Measurements from ENCODE around the gene CD4.

Gene CD4

GRCh38 chr12:6828781-6829535 lies 39.6 kb downstream of the CD4 start:
- DNase-seq (ENCODE audit: low spot score), result peak; percentile 79

GRCh38 chr12:6829536-6830220 lies 40.4 kb downstream of the CD4 start:
- DNase-seq (ENCODE audit: low spot score), result peak; percentile 59

GRCh38 chr12:6830286-6830890 lies 41.1 kb downstream of the CD4 start:
- DNase-seq (ENCODE audit: low spot score), result no peak

GRCh38 chr12:6830999-6831398 lies 41.7 kb downstream of the CD4 start:
- no peak for DNase-seq (ENCODE audit: low spot score)

GRCh38 chr12:6831450-6831995 lies 42.2 kb downstream of the CD4 start:
- DNase-seq (ENCODE audit: low spot score), result no peak

- no peak for DNase-seq (ENCODE audit: low spot score)
Measured at GRCh38 chr12:6832125-6832524, 42.8 kb downstream of the CD4 start.

GRCh38 chr12:6833189-6833890 lies 44.0 kb downstream of the CD4 start:
- DNase-seq (ENCODE audit: low spot score), result no peak

GRCh38 chr12:6834254-6834653 lies 44.9 kb downstream of the CD4 start:
- DNase-seq (ENCODE audit: low spot score), result no peak

GRCh38 chr12:6834873-6835272 lies 45.5 kb downstream of the CD4 start:
- DNase-seq (ENCODE audit: low spot score), result no peak

GRCh38 chr12:6836851-6837250 lies 47.5 kb downstream of the CD4 start:
- DNase-seq (ENCODE audit: low spot score), result no peak

- DNase-seq (ENCODE audit: low spot score), result no peak
Measured at GRCh38 chr12:6837370-6838060, 48.2 kb downstream of the CD4 start.

GRCh38 chr12:6838854-6839253 lies 49.5 kb downstream of the CD4 start:
- DNase-seq (ENCODE audit: low spot score), result no peak

GRCh38 chr12:6839482-6840201 lies 50.3 kb downstream of the CD4 start:
- peak; percentile 63 for DNase-seq (ENCODE audit: low spot score)

GRCh38 chr12:6840330-6840729 lies 51.0 kb downstream of the CD4 start:
- no peak for DNase-seq (ENCODE audit: low spot score)

GRCh38 chr12:6840761-6841515 lies 51.6 kb downstream of the CD4 start, which contains the start of gene GNB3:
Gene GNB3, plus strand, starts transcription at chr12:6840925. Its CDS starts 363 bp downstream, at chr12:6841288.
- no peak for DNase-seq (ENCODE audit: low spot score)

- no peak for DNase-seq (ENCODE audit: low spot score)
Measured at GRCh38 chr12:6842075-6842474, 52.7 kb downstream of the CD4 start.

GRCh38 chr12:6843118-6843902 lies 54.0 kb downstream of the CD4 start:
- DNase-seq (ENCODE audit: low spot score), result peak; percentile 59

GRCh38 chr12:6845395-6845794 lies 56.1 kb downstream of the CD4 start:
- DNase-seq (ENCODE audit: low spot score), result no peak

- DNase-seq (ENCODE audit: low spot score), result no peak
Measured at GRCh38 chr12:6846316-6846869, 57.1 kb downstream of the CD4 start.
